ENCODE measurements around the gene RABEP1.
"Not testable (repeated sequence)": the region's sequence is repeated elsewhere in the genome, so short reads cannot be mapped to it uniquely, and the experiment has no call there.

Gene RABEP1, protein sequence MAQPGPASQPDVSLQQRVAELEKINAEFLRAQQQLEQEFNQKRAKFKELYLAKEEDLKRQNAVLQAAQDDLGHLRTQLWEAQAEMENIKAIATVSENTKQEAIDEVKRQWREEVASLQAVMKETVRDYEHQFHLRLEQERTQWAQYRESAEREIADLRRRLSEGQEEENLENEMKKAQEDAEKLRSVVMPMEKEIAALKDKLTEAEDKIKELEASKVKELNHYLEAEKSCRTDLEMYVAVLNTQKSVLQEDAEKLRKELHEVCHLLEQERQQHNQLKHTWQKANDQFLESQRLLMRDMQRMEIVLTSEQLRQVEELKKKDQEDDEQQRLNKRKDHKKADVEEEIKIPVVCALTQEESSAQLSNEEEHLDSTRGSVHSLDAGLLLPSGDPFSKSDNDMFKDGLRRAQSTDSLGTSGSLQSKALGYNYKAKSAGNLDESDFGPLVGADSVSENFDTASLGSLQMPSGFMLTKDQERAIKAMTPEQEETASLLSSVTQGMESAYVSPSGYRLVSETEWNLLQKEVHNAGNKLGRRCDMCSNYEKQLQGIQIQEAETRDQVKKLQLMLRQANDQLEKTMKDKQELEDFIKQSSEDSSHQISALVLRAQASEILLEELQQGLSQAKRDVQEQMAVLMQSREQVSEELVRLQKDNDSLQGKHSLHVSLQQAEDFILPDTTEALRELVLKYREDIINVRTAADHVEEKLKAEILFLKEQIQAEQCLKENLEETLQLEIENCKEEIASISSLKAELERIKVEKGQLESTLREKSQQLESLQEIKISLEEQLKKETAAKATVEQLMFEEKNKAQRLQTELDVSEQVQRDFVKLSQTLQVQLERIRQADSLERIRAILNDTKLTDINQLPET

DNA sequence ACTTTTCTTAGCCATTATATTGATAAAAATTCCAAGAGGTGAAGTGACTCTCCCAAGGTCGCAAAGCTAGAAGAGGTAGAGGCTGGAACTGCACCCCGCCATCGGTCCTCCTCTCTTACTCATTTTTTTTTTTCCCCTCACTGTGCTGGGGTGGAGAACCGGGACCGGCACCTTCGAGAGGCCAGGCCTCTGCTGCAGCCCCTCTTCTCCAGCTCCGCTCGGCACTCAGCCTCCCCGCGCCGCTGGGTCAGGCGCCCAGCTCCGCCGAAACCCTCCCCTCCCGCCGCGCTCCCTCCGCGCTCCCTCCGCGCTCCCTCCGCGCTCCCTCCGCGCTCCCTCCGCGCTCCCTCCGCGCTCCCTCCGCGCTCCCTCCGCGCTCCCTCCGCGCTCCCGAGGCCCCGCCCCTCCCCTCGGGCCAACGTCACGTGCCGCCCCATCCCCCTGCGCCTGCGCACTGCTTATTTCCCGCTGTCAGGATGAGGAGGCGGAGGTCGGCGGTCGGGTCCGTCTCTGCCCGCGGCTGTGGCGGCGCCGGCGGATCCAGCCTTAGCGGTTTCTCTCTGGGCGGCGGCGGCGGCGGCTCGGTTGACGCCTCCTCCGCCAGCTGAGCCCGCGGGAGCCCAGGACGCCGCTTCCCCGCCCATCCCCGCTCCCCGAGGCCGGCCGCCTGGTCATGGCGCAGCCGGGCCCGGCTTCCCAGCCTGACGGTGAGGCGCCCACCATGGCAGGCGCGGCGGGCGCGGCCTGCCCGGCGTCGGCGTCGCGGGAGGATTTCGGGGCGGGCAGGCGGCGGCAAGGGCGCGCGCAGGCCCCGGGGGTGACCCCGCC lies at the start of gene RABEP1:
TSS of gene RABEP1 (plus strand) at position 471 of the 828 bp plus-strand sequence. CDS start at position 674, 203 bp downstream.
- peak; percentile 36 to 75 for DNase-seq

DNA sequence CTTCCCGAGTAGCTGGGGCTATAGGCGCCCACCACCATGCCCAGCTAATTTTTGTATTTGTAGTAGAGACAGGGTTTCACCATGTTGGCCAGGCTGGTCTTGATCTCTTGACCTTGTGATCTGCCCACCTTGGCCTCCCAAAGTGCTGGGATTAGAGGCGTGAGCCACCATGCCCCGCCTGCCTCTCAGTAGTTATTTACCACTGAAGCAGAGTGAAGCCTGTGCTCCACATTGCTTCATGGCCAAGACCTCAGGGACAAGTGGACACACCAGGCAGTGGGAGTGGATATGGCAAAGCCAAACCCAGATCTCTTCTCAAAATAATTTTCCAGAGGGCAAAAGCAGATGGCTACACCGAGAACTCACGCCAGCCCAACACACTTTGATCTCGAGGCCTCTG lies 48.6 kb upstream of the RABEP1 start:
- DNase-seq, result not testable (repeated sequence)

DNA sequence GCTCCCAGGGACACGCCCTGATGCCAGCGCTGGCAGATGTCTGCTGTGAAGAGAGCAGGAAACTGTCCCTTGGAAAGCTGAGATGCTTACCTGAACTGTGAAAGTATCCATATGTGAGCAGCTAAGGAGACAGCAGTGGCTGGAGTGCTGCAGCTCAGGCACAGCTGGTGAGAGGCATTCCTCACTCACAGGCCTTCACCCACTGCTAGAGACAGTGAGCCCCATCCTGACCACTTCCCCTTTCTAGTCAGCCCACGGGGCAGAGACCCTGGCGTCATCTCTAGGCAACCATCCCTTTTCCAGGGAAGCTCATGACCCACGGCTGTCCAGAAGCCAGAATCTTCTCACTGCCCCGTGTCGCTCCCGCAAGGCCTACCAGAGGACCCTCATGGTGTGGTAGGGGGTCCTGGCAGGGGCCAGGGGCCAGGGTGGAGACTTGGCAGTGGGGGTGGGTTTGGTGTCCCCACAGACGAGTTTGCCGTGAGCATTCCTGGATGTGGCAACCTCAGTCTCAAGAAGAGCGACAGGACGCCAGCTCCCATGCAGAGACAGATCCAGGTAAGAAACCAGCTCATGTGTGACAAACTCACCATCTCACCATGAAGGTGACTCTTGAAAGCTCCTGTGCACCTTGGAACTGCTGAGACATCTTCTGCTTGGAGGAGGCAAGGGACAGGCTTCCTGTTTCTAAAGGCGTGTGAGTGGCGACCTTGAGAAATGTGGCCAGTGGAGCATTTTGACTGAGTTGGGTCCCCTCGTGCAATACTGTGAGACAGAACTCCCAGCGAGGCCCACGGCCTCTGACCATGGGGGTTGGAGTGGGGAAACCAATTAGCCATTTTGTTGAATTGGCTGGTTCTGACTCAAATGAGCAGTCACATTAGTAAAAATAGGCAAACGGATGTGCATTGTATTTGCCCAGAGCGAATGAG lies 47.2 kb upstream of the RABEP1 start, which contains the start of gene SCIMP:
TSS of gene SCIMP (minus strand) at position 216 of the 932 bp plus-strand sequence. CDS start at position 111, 105 bp downstream.
- no peak for DNase-seq

DNA sequence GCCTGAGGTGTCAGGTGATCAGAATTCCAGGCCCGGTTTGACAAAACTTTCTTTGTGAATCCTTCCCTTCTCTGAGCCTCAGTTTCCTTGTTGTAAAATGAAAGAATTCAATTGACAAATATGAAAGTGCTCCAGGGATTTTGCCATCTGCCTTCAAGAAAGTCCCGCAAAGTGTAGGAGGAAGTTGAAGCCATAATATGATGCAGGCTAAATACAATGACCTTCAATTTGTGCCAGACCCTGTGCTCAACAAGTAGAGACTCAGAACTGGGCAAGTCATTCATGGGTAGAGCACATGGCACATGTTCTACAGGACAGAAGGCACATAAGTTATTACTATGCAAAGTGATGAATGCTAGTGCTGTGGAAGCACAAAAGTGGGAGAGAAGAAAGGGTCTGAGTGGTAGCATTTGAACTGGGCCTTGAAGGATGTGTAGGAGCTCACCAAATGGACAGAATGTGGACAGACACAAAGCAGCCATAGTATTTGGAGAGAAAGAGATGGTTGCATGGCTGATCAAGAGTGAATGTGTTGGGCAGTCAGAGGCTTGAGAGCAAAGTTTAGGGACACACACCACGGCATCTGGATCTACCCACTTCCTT lies 45.0 kb upstream of the RABEP1 start:
- DNase-seq, result no peak

DNA sequence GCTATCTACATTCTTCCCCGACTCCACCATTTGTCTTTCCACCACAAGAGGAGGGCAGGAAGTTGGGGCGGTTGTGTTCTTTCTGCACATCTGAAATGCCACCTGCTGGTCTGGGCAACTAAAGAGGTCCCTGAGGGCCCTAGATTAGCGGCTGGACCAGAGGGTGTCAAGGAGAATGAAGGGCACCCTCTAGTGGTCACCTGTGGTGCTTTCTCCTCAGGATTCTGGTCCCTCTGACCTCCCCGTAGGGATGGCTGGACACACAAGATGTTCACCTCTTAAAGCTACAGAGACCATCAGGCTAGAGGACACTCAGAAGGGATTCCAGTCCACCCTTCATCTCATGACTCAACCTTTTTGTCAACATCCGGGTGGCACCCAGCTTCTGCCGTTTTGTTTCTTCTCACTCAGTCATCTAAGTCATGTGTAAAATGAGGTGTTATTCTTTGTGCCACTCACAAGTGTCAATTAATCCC lies 44.5 kb upstream of the RABEP1 start:
- peak; percentile 52 to 67 for DNase-seq

DNA sequence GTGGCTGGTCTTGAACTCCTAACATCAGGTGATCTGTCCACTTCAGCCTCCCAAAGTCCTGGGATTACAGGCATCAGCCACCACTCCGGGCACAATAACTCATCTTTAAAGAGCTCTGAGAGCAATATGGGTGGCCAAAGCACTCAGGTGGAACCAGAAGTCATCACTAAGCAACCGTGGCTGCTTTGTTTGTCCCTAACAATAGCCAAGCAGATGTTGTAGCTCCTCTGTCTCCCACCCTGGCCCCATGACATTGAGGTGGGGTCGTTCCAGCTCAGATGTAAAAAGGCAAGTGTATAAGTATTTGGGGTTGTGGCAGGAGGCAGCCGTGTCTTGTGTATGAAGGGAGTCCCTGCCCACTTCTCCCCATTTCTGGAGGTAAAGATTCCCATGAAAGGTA lies 43.8 kb upstream of the RABEP1 start:
- no peak for DNase-seq

DNA sequence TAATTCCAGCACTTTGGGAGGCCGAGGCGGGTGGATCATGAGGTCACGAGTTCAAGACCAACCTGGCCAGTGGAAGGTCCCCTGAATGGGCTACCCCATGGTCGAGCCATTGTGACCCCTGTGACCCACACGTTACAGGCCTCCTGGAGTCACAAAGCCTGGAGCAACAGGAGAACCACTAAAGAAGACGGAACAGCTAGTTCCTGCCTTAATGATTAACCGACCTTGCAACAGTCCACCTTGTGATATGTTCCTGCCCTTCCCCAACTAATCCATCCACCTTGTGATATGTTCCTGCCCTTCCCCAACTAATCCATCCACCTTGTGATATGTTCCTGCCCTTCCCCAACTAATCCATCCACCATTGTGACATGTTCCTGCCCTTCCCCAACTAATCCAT lies 42.3 kb upstream of the RABEP1 start:
- DNase-seq, result not testable (repeated sequence)

DNA sequence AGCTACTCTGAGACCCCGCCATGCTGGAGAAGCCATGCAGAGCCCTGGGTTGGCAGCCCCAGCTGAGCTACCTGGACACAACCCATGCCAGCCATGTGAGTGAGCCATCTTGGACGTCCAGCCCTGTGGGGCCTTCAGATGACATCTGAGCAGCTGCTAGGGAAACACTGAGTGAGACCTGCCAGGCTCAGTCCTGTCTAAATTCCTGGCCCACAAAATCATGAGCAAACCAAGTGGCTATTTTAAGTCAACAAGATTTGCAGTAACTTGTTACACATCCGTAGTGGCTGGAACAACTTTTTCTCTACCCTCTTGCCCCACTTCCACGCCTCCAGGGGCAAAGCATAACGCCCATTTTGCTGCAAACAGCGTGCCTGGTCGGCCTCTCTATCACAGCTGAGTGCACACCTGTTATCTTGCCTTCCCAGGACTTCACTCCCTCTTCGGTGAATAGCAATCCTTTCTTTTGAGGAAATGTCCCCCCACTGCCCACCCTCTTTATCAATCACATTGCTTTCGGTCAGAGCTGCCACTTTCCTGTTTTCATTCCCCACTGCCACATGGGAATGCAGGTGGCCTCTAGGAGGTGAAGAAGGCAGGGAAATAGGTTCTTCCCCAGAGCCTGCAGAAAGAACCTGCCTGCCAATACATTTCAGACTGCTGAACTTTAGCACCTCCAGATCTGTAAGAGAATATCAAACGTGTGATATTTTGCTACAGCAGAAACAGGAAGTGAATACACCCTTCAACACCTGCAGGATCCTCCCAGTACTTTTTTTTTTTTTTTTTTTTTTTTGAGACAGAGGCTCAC lies 40.0 kb upstream of the RABEP1 start:
- no peak for DNase-seq

DNA sequence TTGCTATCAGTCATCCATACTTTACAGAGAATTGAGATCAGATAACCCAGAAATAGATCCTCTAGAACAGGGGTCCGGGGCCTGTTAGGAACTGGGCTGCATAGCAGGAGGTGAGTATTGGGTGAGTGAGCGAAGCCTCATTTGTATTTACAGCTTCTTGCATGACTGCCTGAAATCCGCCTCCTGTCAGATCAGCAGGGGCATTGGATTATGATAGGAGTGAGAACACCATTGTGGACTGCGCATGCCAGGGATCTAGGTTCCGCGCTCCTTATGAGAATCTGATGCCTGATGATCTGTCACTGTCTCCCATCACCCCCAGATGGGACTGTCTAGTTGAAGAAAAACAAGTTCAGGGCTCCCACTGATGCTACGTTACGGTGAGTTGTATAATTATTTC lies 34.5 kb upstream of the RABEP1 start:
- DNase-seq, result no peak

DNA sequence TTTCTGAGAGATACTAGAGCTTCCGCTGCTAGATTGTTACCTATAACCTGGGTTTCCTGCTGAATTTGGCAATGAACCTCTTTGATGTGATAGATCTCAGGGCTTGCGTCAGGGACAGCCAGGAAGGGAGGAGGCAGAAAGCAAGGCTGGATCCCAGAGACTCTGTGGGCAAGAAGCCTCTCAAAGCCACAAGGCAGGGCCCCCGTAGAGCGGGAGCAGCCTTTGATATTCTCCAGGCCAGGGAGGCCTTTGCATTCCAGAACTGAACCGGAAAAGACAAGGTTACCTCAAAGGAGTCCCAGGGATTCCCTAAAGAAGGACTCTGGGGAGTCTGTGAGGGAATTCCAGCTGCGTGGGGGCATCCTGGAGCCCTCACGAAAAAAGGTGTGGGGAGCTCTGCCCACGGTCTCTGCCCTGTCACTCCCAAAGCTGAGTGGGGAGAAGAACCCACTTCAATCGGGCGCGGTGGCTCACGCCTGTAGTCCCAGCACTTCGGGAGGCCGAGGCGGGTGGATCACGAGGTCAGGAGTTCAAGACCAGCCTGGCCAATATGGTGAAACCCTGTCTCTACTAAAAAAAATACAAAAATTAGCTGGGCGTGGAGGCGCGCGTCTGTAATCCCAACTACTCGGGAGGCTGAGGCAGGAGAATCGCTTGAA lies 33.1 kb upstream of the RABEP1 start:
- no peak for DNase-seq

DNA sequence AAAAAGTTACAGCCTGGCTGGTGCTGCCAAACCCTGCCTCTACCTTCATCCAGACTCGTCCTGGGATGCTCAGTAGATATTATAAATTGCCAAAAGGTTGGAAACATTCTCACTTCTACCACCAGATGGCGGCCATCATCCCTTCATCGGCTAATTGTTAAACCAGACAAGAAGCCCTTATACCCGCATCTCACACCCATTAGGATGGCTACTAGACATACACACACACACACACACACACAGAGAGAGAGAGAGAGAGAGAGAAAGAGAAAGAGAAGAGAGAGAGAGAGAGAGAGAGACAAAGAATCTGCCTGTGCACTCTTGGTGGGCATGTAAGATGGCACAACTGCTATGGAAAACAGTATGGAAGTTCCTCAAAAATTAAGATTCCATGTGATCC lies 32.5 kb upstream of the RABEP1 start:
- peak; percentile 60 to 67 for DNase-seq

DNA sequence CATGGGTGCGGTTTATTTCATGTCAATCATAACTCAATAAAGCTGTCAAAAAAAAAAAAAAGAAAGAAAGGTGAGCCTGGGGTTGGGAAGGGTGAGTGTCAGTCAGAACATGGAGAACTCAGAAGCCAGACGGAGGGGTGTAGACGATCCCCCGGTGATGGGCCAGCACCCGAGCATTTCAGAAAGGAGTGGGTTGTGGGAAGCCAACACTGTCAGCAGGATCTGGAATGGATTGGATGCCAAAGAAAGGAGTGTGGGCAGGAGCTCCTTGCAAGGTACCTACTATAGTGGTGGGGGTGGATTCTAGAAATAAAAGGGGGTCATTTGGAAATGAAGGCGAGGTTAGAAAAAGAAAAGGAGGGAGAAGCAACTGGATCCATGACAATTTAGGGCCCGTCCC lies 27.7 kb upstream of the RABEP1 start:
- no peak for DNase-seq

DNA sequence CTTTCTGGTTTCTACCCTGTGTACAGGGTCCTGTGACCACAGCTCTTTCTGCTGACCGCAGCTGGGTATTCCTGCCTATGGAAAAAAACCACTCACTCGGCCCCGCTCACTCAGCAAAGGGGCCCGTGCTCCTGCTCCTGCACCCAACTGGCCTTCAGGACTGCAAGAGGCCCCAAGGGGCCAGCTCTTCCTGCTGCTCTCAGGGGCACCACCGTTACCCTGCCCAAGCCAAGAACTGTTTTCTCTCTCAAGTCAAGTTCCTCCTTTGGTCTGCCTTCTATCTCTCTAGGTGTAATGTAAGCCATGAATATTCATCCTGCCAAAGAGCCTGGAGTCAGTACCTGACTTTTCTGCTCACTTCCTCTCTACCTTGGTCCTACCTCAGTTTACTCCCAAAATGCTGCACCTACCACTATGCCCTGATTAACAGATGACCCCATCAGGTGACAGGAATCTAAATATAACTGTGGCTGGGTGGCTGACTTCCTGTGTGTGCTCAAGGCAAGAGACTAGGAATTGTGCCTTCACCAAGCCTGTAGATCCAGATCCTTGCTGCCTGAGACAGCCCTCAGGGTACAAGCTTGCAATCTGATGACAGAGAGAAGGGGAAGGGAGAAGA lies 27.1 kb upstream of the RABEP1 start:
- DNase-seq, result no peak

DNA sequence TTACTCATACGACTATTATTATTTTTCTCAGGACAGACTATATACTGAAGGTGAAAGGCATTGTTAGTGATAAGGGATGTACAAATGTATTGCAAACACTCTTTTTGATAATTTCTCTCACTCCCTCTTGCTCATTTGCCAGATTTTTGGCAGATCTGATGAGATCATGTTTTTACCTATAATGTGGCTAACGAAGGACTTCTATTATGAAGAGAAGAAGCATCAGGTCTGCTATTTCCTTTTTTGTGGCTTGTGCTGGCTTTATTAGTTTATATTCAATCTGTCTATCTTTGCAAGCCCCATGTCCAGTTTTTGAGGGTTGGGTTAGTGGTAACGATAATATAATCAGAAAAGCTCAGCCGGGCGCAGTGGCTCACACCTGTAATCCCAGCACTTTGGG lies 25.0 kb upstream of the RABEP1 start:
- DNase-seq, result no peak

DNA sequence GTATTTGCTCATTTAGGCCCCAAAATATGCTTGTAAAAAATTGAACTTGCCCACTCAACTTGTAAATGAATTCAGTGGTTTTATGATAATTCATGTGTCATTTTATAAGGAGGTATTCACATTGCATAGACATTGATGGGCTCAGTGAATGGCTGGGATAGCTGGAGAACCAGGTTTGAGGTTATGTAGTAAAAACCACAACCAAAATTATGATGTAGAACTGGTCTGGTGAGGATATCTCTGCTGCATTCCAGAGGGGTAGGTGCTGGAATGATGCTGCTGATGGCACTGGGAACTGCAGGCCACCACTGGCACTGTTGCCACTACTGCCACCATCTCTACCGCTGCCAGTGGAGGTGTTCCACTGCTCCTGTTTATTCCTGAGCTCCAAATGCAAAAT lies 21.5 kb upstream of the RABEP1 start:
- DNase-seq, result no peak

DNA sequence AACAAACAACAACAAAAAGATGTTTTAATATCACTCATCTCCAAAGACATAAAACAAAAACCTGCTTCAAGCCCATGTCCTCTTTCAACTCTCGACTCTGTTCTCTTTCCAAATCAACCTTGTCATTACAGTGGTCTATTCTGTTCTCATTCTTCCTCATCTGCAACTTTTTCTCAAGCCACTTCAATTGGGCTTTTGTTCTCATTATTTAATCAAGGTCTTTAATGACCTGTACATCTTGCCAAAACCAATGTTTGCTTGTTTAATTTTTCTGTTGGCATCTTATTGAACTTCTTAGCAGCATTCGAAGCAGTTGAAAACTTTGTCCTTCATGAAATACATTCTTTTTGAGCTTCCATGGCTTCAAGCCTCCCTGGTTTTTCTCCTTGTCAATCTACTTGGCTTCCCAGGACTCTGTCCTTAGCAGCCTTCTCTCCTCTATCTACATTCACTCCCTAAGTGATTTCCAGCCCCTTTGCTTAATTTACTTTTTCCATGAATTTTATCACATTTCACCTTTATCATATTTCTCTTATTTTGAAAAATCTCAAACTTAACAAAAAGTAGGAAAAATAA lies 19.6 kb upstream of the RABEP1 start:
- no peak for DNase-seq

DNA sequence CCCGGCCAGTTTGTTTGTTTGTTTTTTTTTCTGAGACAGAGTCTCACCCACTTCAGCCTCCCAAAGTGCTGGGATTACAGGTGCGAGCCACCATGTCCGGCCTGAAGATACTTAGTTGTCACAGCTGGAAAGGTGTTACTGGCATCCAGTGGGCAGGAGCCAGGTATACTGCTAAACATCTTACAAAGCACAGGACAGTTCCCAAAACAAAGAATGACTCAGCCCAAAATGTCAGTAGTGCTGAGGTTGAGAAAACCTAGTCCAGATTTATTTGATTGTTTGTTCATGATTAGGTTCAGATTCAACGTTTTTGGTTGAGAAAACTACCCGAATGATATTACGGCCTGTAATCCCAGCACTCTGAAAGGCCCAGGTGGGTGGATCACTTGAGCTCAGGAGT lies 18.6 kb upstream of the RABEP1 start:
- no peak for DNase-seq

DNA sequence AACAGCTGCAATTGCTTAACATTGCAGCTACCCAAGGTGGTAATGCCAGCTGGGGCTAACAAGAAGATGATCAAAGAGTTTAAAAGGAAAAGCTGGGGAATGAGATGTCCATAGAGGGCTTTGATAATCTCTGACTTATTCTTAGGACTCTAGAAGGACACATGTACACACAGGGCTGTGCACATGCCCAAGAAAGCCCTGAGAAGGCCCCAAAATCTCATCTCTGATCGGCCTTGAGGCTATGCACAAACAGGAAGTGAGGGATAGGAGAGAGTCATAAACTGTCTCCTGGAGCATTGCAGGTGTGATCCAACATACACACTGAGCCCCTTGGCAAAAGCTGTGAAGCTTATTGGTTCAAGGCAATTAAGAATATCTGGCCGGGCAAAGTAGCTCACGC lies 17.2 kb upstream of the RABEP1 start:
- DNase-seq, result no peak

Data from NCI-H524 (cell line).